Stimulated activated CD4-positive, alpha-beta T cell treated with anti-CD3 and anti-CD28 coated beads, Interleukin-1b, Interleukin-23, amount 100 ng/mL, for 4 hours (primary cell): ENCODE measurements around the gene HOXD8.

Experiments
- DNase-seq, 2 donors: peaks; one replicate each; pipeline ENCODE4 v3.0.0-alpha.2; 2020; ENCODE audit warnings: low read depth in 2 of 2

The HOXD8 gene

GRCh38 chr2:176103194-176103593, 26.3 kb upstream of the HOXD8 start:
- no peak for DNase-seq

- no peak for DNase-seq
Observed at GRCh38 chr2:176103742-176104315, 25.7 kb upstream of the HOXD8 start.

DNA sequence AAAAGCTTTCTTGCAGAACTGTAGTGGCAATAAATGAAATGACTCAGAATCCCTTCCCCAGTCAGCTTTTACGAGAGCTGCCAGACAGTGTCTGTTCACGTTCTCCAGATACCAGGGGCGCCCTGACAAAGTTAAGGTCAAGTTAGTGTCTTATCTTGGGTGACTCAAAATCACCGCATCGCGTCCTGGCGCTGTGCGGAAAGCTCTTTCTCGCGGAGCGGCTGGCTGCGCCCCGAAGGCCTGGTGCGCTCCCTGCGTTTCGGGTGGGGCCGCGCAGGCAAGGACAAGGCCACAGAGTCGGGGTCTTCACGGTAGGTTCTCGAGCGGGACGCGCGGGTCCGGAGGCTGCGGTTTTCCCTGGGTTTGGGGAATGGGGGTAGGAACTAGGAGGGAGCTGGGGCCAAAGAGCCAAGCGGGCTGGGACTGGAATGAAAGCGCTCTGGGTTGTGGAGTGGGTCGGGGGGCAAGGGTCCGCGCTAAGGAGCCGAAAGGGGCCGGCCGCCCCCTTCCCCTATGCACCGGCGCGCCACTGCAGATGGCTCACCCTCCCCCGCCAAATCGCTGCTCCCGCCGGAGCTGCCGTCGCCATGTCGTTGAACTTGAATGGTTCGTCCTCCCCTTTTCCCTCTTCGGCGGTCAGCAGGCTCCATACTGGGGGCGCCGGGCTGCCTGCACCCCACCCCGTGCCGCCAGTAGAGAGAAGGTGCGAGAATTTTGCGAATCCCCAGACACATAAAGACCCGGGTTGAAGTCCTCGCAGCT, 25.0 kb upstream of the HOXD8 start:
- DNase-seq, result no peak

GRCh38 chr2:176105078-176105729, 24.3 kb upstream of the HOXD8 start:
- no peak for DNase-seq

- no peak for DNase-seq
Observed at GRCh38 chr2:176105730-176106580, 23.6 kb upstream of the HOXD8 start.

GRCh38 chr2:176106581-176107539, 22.6 kb upstream of the HOXD8 start, which contains the start of gene HOXD11:
TSS of gene HOXD11 (plus strand) at chr2:176107280. CDS start at chr2:176107356, 76 bp downstream.
- no peak for DNase-seq

DNA sequence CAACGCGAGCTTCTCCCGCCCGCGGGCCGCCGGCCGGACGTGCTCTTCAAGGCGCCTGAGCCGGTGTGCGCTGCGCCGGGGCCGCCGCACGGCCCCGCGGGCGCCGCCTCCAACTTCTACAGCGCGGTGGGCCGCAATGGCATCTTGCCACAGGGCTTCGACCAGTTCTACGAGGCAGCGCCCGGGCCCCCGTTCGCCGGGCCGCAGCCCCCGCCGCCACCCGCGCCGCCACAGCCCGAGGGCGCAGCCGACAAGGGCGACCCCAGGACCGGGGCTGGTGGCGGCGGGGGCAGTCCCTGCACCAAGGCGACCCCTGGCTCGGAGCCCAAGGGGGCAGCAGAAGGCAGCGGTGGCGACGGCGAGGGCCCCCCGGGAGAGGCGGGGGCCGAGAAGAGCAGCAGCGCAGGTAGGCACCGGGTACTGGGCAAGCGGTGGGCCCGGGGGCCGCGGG, 21.7 kb upstream of the HOXD8 start:
- DNase-seq, result no peak

- DNase-seq, result no peak
Observed at GRCh38 chr2:176109192-176109901, 20.2 kb upstream of the HOXD8 start.

DNA sequence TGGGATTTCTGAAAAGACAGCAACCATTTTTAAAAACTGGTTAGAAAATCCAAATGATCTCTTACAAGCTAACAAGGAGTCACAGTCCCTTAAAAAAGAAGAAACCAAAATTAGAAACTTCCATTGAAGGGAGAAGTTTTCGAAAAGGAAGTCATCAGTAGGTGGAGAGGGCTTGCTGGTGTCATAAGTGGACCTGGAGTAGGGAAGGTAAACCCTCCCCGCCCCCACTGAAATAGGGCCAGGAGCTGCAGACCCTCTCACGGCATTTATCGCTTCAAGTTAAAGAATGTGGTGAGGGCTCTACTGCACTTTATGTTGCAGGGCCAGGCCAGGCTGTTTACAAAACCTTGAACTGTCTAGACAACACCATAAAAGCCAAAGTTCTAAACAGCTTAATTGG, 19.6 kb upstream of the HOXD8 start:
- DNase-seq, result no peak

GRCh38 chr2:176110415-176111308, 18.8 kb upstream of the HOXD8 start:
- no peak for DNase-seq

DNA sequence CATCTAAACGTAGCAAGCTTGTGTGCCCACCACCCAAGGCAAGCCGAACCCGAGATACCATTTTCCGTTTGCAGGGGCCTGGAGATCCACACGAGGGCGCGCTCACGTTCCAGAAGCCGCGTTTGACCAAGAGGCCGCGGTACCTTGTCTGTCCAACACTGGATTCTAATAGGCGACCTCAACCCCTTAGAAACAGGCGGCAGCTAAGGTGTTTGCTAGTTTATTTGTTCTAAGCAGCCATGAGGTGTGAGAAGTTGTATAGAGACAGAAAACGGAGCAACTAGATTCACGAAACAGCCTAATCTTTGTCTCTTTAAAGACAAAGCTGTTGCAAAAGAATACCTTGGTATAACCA, 18.2 kb upstream of the HOXD8 start:
- no peak for DNase-seq

DNA sequence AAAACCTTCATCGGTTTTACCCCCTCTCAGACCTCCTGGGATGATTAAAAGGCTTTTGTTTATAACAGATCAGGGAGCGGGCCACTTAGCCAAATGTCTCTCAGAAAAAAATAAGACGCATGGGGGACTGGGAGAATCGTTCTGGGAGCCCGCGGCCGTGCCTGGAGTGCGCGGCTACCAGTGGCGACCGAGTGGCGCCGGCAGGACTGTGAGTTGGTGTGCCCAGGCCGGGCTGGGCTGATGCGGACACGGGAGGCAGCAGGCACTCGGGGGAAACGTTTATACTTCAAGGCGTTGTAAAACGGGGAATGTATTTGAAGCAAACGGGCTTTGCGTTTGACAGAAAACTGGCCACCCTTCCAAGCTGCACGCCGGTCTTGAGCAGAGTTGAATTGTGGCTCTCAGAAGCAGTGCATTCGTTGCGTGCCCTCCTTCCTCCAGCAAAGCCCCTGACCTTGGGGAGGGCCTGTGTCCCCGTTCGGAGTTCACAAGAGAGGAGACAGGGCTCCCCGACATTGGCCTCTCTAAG, 17.6 kb upstream of the HOXD8 start:
- DNase-seq, result no peak

GRCh38 chr2:176112375-176113302, 16.9 kb upstream of the HOXD8 start:
- no peak for DNase-seq

- DNase-seq, result no peak
Observed at GRCh38 chr2:176114120-176114929, 15.2 kb upstream of the HOXD8 start.

- no peak for DNase-seq
Observed at GRCh38 chr2:176114930-176115625, 14.4 kb upstream of the HOXD8 start.
